NOMO-1 treated with dmso at 0.1 percent for 144 hours (cell line): Measurements from ENCODE around the gene ZGRF1.
"Not testable (repeated sequence)": the region's sequence is repeated elsewhere in the genome, so short reads cannot be mapped to it uniquely, and the experiment has no call there.

Source experiments
- DNase-seq: peaks from one replicate; lab custom pipeline; 2025; ENCODE audit not compliant: unreplicated experiment; lab: John Stamatoyannopoulos, UW

ZGRF1 gene

DNA sequence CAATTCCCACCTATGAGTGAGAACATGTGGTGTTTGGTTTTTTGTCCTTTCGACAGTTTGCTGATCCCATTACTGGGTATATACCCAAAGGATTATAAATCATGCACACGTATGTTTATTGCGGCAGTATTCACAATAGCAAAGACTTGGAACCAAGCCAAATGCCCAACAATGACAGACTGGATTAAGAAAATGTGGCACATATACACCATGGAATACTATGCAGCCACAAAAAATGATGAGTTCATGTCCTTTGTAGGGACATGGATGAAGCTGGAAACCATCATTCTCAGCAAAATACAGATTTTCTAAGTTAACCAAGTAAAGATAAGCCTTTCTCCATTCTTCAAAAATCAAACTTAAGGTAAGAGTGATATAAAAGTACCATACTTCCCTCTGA, 82.4 kb downstream of the ZGRF1 start:
- DNase-seq, result not testable (repeated sequence)

DNA sequence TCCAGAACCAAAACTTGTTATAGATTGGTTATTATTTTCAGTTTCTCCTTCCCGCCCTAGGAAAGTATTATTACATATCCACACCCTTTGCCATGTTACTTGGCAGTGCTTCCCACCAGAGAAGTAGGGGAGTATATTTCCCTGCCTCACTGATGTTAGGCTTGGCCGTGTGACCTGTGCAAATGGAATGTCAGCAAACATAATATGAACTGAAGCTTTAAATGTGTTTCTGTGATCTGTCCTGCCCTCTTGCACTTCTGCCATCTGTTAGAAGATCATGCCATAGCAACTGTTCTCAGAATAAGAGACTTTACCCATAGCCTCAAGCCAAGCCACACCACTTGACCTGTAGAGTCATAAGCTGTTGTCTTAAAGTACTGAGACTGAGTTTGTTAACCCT, 84.0 kb downstream of the ZGRF1 start:
- DNase-seq, result no peak

DNA sequence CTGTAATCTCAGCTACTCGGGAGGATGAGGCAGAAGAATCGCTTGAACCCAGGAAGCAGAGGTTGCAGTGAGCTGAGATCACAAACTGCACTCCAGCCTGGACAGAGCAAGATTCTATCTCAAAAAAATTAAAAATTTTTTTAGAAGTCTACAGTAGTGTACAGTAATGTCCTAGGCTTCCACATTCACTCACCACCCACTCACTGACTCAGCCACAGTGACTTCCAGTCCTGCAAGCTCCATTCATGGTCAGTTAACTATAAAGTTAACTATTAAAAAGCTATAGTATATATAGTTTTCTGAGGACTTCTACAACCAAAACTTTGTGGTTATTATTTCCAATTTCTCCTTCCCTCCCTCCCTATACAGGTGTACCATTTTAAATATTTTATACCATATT, 86.0 kb downstream of the ZGRF1 start:
- no peak for DNase-seq

DNA sequence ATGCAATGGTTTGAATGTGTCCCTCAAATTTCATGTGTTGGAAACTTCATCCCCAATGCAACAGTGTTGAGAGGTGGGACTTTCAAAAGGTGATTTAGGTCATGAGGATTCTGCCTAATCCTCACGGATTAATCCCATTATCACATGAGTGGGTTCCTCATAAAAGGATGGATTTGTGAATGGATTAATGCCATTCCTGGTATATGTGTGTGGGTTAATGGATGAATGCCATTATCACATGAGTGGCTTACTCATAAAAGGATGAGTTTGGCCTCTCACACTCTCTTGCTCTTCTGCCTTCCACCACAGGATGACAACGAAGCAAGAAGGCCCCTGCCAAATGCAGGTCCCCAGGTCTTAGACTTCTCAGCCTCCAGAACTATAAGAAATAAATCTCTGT, 90.2 kb downstream of the ZGRF1 start:
- no peak for DNase-seq

DNA sequence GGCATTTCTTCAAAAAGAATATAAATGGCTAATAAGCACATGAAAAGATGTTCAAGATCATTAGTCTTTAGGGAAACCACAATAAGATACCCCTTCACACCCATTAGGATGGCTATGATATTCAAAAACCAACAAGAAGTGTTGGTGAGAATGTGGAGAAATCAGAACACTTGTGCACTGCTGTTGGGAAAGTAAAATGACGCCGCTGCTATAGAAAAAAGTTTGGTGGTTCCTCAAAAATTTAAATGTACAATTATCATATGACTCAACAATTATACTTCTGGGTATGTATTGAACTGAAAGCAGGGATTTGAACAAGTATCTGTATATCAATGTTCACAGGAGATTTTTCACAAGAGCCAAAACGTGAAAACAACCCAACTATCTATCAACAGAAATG, 91.4 kb downstream of the ZGRF1 start:
- no peak for DNase-seq

DNA sequence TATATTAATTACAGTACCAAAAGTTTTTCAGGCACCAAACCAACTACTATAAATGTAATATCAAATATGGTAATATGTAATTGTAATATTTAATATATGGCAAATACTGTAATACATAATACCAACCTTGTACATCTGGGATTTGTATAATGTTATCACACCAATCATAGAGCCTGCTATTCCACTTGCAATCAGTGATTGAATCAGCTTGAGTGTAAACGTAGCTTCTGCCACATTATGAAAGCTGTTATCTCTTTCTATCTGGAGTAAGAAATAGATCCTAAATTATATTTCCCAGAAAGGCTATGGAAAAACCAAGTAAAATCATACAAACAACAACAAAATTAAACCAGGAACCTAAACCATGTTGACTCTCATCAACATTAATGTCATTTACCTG, 96.0 kb downstream of the ZGRF1 start:
- no peak for DNase-seq

DNA sequence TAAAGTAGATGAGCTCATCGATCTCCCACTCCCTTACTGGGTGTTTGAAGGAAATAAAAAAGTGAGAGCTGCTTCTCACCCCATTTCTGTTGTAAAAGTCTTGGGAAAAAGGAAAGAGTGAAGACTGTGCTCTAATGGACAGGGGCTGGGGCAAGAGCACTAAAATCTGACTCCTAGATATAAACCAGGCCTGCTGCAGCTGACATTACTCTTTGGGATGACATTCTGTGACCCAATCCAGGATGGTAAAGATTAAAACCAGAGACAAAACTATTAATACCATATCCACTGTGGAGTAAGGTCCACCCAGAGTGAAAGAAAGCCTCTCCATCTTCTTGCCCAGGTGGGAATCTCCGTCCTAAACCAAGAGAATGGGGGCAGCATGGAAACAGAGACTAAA, 100.6 kb downstream of the ZGRF1 start:
- DNase-seq, result no peak

DNA sequence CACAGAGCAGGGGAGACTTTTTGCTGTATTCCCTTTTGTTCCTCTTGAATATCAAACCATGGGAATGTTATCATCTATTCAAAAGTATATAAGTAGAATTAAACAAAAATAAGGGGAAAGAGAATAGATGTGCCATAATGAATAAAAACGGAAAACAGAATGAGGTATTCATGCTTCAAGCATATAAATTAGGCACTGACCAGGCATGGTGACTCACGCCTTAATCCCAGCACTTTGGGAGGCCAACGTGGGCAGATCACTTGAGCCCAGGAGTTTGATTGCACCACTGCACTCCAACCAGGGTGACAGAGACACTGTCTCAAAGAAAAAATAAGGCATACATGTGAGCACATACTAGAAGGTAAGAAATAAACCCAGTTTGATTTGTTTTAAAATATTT, 104.4 kb downstream of the ZGRF1 start:
- no peak for DNase-seq

DNA sequence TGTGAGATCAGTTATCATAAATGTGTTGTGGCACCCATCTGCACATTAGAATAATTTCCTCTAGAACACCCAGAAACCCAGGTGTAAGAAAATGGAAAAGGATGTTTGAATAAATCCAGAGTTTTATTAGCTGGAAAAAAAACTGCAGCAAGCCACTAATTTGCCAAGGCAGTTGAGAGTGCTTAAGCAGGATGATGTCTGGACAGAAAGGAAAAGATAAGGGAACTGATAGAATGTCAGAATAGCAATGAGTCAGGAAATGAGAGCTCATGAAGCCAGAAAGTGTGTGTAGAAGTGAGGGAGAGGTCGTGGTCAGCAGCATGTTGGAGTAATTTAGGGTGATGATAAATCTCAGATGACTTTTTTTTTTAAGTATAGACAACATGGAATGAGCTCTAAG, 105.6 kb downstream of the ZGRF1 start:
- no peak for DNase-seq

DNA sequence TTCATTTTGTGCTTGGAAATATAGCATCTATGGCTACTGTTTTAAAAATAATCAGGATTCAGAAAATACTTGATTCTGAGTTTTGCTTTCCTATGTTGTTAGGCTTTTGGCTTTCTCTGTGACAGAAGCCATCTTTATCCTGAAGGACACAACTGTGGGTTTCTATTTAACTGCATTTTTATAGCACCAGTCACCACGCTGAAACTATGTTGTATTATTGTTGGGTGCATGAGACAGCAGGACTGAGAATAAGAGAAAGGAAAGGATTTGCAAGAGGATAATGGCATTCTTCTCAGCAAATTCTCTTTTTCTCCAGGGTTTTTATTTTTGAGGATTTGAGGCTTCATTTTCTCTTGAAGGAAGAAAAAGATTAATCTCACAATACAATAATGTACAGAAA, 110.6 kb downstream of the ZGRF1 start:
- DNase-seq, result no peak

DNA sequence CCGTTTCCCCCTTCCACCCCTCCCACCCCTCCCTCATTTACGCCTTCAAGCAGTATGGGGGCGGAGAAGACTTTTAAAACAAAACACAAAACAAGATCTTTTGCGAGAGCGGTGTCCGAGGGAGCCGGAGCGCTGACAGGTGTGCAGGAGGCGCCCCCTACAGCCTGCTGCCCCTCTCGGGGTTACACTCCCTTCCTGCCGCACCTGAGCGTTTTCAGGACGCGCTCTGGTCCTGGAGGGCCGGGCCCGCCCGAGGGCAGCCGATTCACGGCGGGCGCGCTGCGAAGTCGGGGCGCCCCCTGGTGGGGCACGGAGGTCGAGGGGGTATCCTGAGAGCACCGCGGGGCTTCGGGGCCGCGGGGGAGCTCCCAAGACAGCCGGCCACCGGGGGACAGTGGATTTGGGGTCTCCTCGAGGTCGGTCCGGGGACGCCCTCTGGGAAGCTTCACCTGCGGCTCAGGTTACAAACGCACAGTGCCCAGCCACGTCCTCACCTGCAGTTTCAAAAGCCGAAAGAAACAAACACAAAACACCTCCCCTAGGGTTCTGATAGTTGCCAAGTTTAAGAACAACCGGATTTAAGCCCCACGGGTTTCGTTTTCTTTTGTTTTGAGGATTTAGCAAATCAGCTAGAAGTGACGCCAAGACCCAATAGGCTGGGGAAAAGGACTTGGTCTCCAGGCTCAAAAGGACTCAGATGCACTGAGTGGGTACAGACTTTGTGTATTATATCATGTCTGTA, 112.8 kb downstream of the ZGRF1 start:
- DNase-seq, result no peak

DNA sequence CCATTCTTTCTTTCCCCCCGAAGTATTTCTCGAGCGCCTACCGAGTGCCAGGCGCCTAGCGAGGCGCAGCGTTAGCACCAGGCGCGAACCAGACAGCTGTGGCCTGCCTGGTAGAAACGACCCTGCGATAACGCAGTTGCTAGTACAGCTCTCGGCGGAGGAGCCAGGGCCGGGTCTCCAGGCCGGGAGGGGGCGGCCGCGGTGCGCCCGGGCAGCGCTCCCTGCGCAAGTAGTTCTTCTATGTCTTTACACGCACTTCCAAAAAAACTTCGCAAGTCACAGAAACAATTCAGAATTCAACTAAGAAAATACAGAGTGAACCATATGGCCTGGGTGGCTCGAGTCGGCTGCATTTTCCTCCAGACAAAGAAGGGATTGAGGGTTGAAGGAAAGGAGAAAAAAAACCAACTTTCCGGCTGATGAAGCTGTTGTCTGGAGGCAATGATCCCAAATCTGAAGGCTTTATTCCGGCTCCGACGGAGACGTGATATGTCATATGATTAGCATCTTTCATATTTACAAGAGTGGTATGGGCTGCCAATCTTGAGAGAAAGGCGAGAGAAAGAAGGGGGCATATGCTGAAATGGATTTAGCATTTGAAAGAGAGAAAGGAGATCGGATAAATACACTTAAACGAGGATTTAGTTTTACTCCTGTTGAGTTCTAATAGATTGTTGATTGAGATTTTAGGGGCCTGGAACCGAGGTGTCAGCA, 113.5 kb downstream of the ZGRF1 start:
- DNase-seq, result peak; percentile 30

DNA sequence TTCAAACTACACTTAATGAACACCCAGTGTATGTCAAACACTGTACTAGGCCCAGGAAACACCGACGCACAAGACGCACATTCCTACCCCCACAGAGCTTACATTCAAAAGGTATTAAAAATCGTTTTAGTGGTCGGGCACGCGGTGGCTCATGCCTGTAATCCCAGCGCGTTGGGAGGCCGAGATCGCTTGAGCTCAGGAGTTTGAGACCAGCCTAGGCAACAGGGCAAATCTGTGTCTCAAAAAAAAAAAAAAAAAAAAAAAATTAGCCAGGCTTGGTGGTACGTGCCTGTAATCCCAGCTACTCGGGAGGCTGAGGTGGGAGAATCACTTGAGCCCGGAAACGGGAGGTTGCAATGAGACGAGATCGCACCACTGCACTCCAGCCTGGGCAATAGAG, 114.3 kb downstream of the ZGRF1 start:
- DNase-seq, result not testable (repeated sequence)

DNA sequence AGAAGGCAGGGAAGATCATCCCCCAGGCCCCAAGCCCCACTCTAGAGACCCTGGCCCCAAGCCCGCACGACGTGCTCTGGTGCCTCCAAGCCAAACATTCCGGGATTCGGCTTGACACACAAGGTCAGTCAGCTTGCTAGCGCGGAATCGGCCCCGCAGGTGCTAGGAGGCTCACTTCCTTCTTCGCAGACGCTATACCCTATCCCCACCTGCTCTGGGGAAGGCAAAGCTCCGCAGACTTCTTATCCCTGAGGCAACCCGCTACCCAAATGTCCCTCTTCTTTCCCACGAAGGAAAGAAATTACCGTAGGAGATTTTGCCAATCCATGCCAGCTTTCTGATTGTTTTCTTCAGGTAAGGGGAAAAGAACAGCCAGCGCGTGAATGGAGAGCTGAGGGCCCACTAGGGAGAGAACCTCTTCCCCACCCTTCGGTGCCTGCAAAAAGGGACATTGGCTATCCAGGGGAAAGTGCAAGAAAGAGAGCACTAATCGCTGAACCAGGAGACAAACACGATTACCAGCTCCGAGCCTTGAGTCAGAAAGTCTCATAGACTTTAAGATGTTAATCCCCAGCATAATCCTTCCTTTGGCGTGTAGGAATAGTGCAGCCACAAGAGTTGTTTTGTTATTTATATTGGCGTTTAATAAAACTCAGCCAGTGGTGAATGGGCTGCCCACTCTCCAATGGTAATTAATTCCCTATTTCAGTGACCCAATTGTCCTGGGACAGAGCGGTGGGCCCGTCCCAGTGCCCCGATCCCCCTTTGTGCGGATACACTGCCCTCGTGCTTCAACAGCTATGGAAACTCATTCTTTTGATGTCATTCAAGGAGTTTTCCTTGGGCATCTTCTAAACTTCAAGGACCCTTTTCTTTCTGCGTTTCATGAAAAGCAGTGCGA, 115.3 kb downstream of the ZGRF1 start:
- DNase-seq, result no peak

DNA sequence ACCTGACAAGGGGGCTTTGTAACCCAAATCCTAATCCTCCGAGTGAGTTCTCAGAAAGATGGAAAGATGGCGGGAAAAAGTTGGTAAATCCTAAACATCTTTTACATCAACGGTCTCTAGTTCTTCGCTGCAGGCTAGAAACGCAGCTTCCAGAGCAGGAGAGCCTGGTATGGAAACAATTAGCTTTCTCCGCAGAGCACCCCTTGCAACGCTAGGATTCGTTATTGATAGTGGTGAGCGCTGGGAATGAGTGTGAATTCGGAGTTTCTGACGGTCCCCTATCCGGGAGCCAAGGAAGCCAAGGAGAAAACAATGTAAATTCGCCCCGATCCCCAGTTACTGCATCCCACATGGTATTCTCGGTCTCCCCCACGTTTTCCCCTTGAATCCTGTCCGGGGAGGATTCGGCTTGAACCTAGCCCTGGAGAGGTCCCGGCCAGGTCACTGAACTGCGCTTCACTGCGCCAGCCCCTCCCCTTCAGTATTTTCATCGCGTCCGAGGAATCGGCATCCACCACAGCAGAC, 116.0 kb downstream of the ZGRF1 start:
- DNase-seq, result no peak

DNA sequence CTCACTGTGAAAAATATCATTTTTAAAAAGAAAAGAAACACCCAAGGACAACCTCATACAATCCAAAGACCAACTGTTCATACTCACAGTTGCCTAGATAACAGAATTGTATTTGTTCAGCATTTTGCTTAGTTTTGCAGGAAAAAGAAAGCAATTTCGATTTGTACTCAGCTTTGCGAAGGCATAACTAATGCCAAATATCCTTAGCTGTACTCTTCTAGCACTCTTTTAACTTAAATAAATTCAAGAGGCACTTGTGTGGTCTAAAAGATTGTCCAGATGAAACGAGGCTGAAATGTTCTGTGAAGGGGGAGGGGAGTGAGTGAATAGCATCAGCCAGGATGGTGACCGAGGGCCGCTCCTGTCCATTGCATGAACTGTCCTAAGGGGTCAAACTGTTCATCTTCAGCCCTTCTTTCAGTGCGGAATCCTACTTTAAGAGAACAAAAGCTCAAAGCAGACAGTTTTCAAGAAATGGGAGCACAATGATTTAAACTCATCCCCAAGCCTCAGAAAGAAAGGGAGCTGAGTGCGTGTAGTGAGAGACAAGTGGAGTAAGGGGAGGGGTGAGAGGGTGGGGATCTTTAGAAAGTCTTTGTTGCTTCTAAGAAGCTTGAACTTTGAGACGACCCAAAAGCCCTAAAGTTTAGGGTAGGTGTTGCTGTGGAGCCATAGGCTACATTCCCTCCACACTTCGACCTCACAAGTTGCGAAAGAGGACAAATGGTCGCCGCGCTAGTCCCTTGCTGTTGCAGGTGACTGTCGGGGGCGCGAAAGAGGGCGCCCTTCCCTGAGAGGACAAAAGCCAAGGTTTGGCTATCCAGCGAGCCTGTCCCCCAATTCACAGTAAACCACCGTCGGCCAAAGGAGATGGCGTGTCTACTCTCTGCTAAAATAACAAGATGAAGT, 116.8 kb downstream of the ZGRF1 start:
- DNase-seq, result no peak

DNA sequence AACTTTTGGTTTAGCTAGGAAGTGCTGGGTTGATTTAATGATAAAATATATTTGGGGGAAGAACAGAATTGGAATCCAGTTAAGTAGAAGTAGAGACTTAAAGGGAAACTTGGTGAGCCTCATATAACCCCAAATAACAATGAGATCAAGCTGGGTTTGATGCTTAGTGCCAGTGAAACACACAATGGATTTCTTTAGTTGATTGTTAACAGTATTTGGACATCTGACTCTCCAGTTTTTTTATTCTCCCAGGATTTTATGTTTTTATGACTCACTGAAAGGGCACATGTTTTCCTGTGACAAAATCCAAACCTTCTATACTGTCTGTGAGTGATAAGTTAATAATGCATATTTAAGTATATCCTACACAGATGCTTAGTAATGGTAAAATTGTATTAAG, 118.0 kb downstream of the ZGRF1 start:
- DNase-seq, result no peak

DNA sequence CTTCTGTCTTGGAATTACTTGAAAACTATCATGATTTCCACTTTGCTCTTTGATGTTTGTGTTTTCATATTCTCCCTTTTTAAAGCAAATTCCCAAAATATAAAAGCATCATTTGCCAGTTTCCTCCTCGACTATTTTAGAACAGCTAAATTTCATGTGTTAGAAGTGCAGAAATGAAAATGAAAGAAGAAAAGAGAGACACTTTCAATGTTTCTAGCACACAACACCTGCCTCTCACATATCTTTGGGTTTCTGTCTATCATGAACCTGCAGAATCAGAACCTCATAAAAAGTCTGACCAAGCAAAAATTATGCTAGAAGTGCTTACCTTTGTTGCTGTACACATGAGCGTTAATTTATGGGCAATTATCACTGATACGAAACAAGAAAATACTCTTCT, 118.8 kb downstream of the ZGRF1 start:
- no peak for DNase-seq

DNA sequence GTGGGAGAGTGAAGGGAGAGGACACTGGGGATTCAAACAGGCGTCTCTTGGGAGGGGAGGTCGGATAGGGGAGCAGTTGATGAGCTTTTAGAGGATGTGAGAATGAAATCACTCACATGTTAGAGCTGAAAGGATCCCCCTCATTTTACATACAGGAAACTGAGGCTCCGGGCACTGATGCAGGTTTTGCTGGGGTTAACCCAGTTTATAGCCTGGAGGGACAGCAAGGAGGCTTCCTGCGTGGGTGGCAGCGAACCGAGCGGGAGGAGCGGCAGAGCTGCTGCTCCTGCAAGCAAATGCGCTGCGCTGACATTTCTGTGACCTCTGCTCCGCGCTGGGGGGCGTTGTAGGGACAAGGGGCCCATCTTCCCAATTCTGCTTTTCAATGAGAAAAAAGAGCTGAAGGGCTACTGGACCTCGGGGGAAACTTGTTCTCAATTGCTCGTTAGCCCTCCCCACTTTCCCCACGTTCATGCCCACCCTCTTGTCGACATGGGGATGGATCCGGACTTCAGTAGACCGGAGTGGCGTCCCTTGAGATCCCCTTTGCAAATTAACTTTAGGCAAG, 119.6 kb downstream of the ZGRF1 start:
- DNase-seq, result no peak

DNA sequence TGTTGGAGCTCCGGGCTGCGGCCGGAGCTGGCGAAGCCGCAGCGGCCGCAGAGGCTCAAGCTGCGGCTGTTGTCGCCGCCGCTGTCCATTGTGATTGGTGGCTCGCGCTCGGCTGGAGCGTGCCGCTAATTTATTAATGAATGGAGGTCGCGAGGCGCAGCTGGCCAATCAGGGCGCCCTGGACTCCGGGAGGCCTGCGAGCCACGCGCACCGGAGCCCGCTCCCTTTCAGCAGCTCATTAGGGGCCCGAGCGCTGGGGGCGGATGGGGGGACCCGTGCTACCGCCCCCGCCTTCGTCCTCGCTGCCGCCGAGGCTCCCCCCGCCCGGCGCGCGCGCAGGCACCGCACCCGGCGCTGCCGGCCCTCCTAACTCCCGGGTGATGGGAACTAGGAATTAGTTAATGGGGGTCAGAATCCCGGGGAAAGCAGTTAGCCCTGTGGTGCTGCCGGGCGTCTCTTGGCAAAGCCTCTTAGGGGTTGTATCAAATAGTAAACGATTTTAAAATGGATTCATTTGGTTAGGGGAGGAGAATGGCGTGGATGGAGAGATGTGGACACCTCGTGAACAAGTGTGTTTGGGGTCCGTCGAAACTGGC, 120.1 kb downstream of the ZGRF1 start:
- no peak for DNase-seq
